GM12801 (cell line): ENCODE measurements around the gene CLCN3.

ENCODE experiments used
- CTCF ChIP-seq: IDR thresholded peaks from one replicate; pipeline ENCODE4 v1.5.1; 2011; ENCODE audit warnings: control low read depth; ENCODE audit not compliant: insufficient read length; ENCODE audit errors: extremely low read depth

CLCN3 gene

GRCh38 chr4:169665046-169665737, 44.8 kb downstream of the CLCN3 start:
- no peak for TF ChIP-seq CTCF

- no peak for TF ChIP-seq CTCF
Observed at GRCh38 chr4:169668069-169668721, 47.8 kb downstream of the CLCN3 start.

GRCh38 chr4:169675825-169676224, 55.4 kb downstream of the CLCN3 start:
- no peak for TF ChIP-seq CTCF

- TF ChIP-seq CTCF, result no peak
Observed at GRCh38 chr4:169677150-169677748, 56.9 kb downstream of the CLCN3 start.

GRCh38 chr4:169682372-169683047, 62.1 kb downstream of the CLCN3 start:
- TF ChIP-seq CTCF, result no peak

- TF ChIP-seq CTCF, result no peak
Observed at GRCh38 chr4:169689681-169690080, 69.3 kb downstream of the CLCN3 start.

- TF ChIP-seq CTCF, result no peak
Observed at GRCh38 chr4:169690787-169691186, 70.4 kb downstream of the CLCN3 start.
